HG02571 (cell line): ENCODE data around the gene CNTFR.

Source experiments
- ATAC-seq: cut with Tn5 transposase; IDR thresholded peaks from one replicate; pipeline ENCODE4 v1.9.1; 2021; ENCODE audit warnings: mild to moderate bottlenecking, moderate library complexity; ENCODE audit not compliant: unreplicated experiment

The CNTFR gene

GRCh38 chr9:34556949-34557348 is 32.6 kb downstream of the CNTFR start:
- no peak for ATAC-seq

- ATAC-seq: no peak
Observed at GRCh38 chr9:34555936-34556525, 33.5 kb downstream of the CNTFR start.

- no peak for ATAC-seq
Observed at GRCh38 chr9:34555500-34555899, 34.0 kb downstream of the CNTFR start.

GRCh38 chr9:34555002-34555348 is 34.5 kb downstream of the CNTFR start:
- no peak for ATAC-seq

GRCh38 chr9:34554211-34555001 is 35.1 kb downstream of the CNTFR start:
- no peak for ATAC-seq

GRCh38 chr9:34553511-34554021 is 36.0 kb downstream of the CNTFR start:
- no peak for ATAC-seq

GRCh38 chr9:34552986-34553385 is 36.5 kb downstream of the CNTFR start:
- no peak for ATAC-seq

GRCh38 chr9:34552606-34552981 is 36.9 kb downstream of the CNTFR start:
- no peak for ATAC-seq

GRCh38 chr9:34551751-34552605 is 37.5 kb downstream of the CNTFR start:
- ATAC-seq: no peak

GRCh38 chr9:34550681-34551270 is 38.7 kb downstream of the CNTFR start:
- no peak for ATAC-seq

- no peak for ATAC-seq
Observed at GRCh38 chr9:34550016-34550680, 39.4 kb downstream of the CNTFR start.

GRCh38 chr9:34549407-34549732 is 40.2 kb downstream of the CNTFR start:
- ATAC-seq: no peak

GRCh38 chr9:34547960-34548611 is 41.4 kb downstream of the CNTFR start:
- ATAC-seq: no peak

GRCh38 chr9:34546834-34547827 is 42.4 kb downstream of the CNTFR start:
- ATAC-seq: no peak

GRCh38 chr9:34546102-34546833 is 43.3 kb downstream of the CNTFR start:
- ATAC-seq: no peak

- ATAC-seq: no peak
Observed at GRCh38 chr9:34545497-34545896, 44.0 kb downstream of the CNTFR start.

GRCh38 chr9:34544035-34544434 is 45.5 kb downstream of the CNTFR start:
- ATAC-seq: no peak

GRCh38 chr9:34541540-34541939 is 48.0 kb downstream of the CNTFR start:
- ATAC-seq: no peak
